A673 (cell line): ENCODE measurements around the gene NR1H4. TPM values are rescaled to one million over a fixed set of nuclear protein-coding genes. Genes with fewer than 3 reads are reported as not detected.

Experiments
- BruUV-seq: library from RNA; stranded (reverse); fragments of 400-500 nt; replicated peaks from 2 replicates; lab custom pipeline; 2021; lab: Mats Ljungman, UMichigan
- CTCF ChIA-PET: fragments of 300-600 bp; sonication (Branson Sonifier 250); formaldehyde crosslinking; loops from one replicate; lab custom pipeline; 2022; ENCODE audit warnings: antibody characterized with exemption; lab: Charles Lee
- POLR2A ChIA-PET: fragments of 300-600 bp; sonication (Branson Sonifier 250); formaldehyde crosslinking; loops from one replicate; lab custom pipeline; 2022; ENCODE audit warnings: antibody characterized with exemption; ENCODE audit not compliant: low non-redundant PET; lab: Charles Lee
- DNase-seq: peaks from one replicate; pipeline ENCODE4 v3.0.0-alpha.2; 2015; ENCODE audit warnings: low spot score
- H3K27ac ChIP-seq: fragments of 200-600 bp; sonication (generic); 2 replicates; pipeline ENCODE4 v1.5.1; 2016; ENCODE audit warnings: mixed run types, low read depth, mild to moderate bottlenecking, mixed read lengths, antibody characterized with exemption, low read length; ENCODE audit not compliant: poor library complexity, severe bottlenecking
- H3K27me3 ChIP-seq: fragments of 200-600 bp; sonication (generic); replicated peaks from 2 replicates; pipeline ENCODE4 v1.6.1; 2017; ENCODE audit warnings: mixed run types, low read depth, mild to moderate bottlenecking, mixed read lengths, antibody characterized with exemption, low read length; ENCODE audit not compliant: insufficient read depth, poor library complexity
- H3K36me3 ChIP-seq: fragments of 200-600 bp; sonication (generic); 2 replicates; pipeline ENCODE4 v1.6.1; 2016; ENCODE audit warnings: mixed run types, mild to moderate bottlenecking, mixed read lengths, antibody characterized with exemption, low read length; ENCODE audit not compliant: insufficient read depth, poor library complexity, severe bottlenecking
- H3K4me1 ChIP-seq: fragments of 200-600 bp; sonication (generic); 2 replicates; pipeline ENCODE4 v1.6.1; 2017; ENCODE audit warnings: mixed run types, mild to moderate bottlenecking, mixed read lengths, antibody characterized with exemption, low read length; ENCODE audit not compliant: insufficient read depth, poor library complexity, severe bottlenecking
- H3K4me3 ChIP-seq: fragments of 200-600 bp; sonication (generic); 2 replicates; pipeline ENCODE4 v1.5.1; 2016; ENCODE audit warnings: low read depth, mixed run types, mild to moderate bottlenecking, mixed read lengths, low read length; ENCODE audit not compliant: poor library complexity, severe bottlenecking
- H3K9me3 ChIP-seq: fragments of 200-600 bp; sonication (generic); 2 replicates; pipeline ENCODE4 v1.6.1; 2016; ENCODE audit warnings: mixed run types, low read depth, mild to moderate bottlenecking, mixed read lengths, antibody characterized with exemption, low read length; ENCODE audit not compliant: poor library complexity, severe bottlenecking
- EZH2 ChIP-seq: fragments of 200-600 bp; sonication (generic); IDR thresholded peaks from 2 replicates; pipeline ENCODE4 v1.6.1; 2017; ENCODE audit warnings: borderline replicate concordance, low read depth, mild to moderate bottlenecking, mixed read lengths, antibody characterized with exemption, low read length; ENCODE audit not compliant: poor library complexity, severe bottlenecking
- intact Hi-C: fragments of 100-400 bp; cut with micrococcal nuclease; formaldehyde crosslinking; loops from one replicate; pipeline ENCODE4 v1.10.0; 2022; ENCODE audit not compliant: unreplicated experiment
- total RNA-seq: library from RNA; stranded (reverse); gene quantifications from 2 replicates; pipeline ENCODE4 v1.2.3, GENCODE V29; 2021
- TF ChIP-seq, protein P1 (sequence below): fragments of 300-800, 200-600 bp; sonication (generic); conservative IDR thresholded peaks from 2 replicates; pipeline ENCODE4 v1.5.1; 2017; ENCODE audit warnings: low read depth, mild to moderate bottlenecking, antibody characterized with exemption, low read length, moderate library complexity, mixed read lengths

Gene NR1H4
- total RNA-seq, 1 experiment from 2014 or later = not detected

DNA sequence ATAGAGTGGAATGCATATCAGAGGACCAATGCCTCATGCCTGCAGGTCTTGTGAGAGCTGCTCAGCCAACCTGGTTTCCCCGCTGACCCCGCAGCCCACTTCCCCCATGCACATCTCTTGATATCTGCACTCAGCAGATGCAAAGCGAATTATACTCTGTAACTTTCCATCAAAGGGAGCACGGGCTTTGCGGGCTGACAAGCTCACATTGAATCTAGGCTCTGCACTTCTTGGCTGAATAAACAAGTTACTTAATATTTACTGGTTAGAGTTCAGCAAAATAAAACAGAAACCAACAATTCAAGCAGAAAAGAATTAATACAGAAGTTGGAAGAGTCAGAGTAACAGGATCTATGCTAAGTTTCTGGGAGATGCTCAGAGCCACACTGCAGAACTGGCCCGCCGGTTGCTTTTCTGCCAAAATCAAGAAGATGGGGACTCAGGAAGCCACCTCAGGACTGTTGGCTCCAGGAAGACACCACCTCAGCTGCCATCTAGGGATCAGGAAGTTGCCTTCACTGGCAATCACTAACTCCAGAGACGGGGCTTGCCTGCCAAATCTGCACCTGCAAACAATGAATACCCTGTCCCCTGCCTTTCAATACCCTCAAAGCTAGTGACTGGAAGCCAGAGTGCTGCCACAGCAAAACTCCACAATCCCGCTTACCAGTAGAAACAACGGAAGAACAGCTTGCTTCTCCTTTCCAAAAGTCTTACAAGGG lies 46.5 kb downstream of the NR1H4 start:
- no peak for TF ChIP-seq EZH2
- TF ChIP-seq, protein P1, sequence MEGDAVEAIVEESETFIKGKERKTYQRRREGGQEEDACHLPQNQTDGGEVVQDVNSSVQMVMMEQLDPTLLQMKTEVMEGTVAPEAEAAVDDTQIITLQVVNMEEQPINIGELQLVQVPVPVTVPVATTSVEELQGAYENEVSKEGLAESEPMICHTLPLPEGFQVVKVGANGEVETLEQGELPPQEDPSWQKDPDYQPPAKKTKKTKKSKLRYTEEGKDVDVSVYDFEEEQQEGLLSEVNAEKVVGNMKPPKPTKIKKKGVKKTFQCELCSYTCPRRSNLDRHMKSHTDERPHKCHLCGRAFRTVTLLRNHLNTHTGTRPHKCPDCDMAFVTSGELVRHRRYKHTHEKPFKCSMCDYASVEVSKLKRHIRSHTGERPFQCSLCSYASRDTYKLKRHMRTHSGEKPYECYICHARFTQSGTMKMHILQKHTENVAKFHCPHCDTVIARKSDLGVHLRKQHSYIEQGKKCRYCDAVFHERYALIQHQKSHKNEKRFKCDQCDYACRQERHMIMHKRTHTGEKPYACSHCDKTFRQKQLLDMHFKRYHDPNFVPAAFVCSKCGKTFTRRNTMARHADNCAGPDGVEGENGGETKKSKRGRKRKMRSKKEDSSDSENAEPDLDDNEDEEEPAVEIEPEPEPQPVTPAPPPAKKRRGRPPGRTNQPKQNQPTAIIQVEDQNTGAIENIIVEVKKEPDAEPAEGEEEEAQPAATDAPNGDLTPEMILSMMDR = no peak
- intact Hi-C loops = no loop called here
- no peaks in the 10 kb centered on the region for H3K4me1 ChIP-seq
- no peaks in the 10 kb centered on the region for H3K9me3 ChIP-seq
- no TSS peak for BruUV-seq
- no peaks in the 10 kb centered on the region for H3K27me3 ChIP-seq
- POLR2A ChIA-PET = no interaction called here
- no peak for DNase-seq
- H3K27ac ChIP-seq = no peak overlapping the region
- CTCF ChIA-PET = no interaction called here
- no peaks in the 10 kb centered on the region for H3K36me3 ChIP-seq
- no peak overlapping the region for H3K4me3 ChIP-seq

DNA sequence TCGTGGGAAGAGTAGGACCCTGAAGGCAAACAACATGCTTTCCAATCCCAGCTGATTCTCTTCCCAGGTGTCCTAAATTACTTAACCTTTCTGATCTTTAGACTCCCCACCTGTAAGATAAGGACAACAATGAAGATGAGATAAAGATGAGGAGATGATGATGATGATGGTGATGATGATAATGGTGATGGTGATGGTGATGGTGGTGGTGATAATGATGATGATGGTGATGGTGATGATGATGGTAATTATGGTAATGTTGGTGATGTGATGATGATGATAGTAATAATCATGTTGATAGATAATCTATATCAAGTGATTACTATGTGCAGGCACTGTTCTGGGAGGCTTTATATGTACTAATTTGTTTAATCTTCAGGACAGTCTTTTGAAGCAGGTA lies 48.3 kb downstream of the NR1H4 start:
- no peaks in the 10 kb centered on the region for H3K9me3 ChIP-seq
- ChIA-PET POLR2A (no interaction called here), CTCF (no interaction called here)
- no peak overlapping the region for H3K27ac ChIP-seq
- no peaks in the 10 kb centered on the region for H3K27me3 ChIP-seq
- intact Hi-C loops = no loop called here
- H3K4me1 ChIP-seq = no peaks in the 10 kb centered on the region
- no TSS peak for BruUV-seq
- H3K4me3 ChIP-seq = no peak overlapping the region
- H3K36me3 ChIP-seq = no peaks in the 10 kb centered on the region
- no peak for DNase-seq
- TF ChIP-seq, protein P1 = no peak
- no peak for TF ChIP-seq EZH2

DNA sequence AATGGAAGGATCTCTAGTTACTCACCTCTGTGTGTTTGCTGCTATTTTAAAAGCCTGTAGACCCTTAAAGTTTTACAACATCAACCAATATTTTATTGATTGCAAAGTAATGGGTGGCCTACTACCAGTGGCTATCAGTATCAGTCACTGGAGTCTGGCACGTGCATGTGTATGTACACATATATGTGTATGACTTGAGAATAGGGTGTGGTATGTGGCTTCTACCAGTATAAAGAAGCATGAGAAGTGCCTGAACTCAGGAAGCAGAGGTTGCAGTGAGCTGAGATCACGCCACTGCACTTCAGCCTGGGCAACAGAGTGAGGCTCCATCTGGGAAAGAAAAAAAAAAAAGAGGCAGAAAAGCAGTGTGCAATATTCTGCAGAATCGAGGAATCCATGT lies 54.4 kb downstream of the NR1H4 start:
- Histone ChIP-seq H3K4me1 (no peaks in the 10 kb centered on the region), H3K4me3 (no peak overlapping the region), H3K9me3 (no peaks in the 10 kb centered on the region), H3K27ac (no peak overlapping the region), H3K27me3 (peaks cover 4% of the 10 kb centered on the region), H3K36me3 (no peaks in the 10 kb centered on the region)
- ChIA-PET CTCF (no interaction called here), POLR2A (no interaction called here)
- no TSS peak for BruUV-seq
- TF ChIP-seq EZH2 = no peak
- TF ChIP-seq, protein P1 = no peak
- intact Hi-C loops = no loop called here
- no peak for DNase-seq
